A549 (cell line): Measurements from ENCODE around the gene IFRD1. TPM values are rescaled to one million over a fixed set of nuclear protein-coding genes. Genes with fewer than 3 reads are reported as not detected.

Source experiments
- ATAC-seq, 2 experiments: fragments of 200-7000 bp in 1 of 2; fragments of >200 bp in 1 of 2; cut with Nextera tagmentation in 1 of 2; cut with Tn5 transposase in 1 of 2; 3 replicates each; pipeline versions ENCODE4 v1.8.0 to v1.9.1; 2018 to 2020; ENCODE audit warnings: mild to moderate bottlenecking in 1 of 2, moderate library complexity in 1 of 2
- CTCF ChIA-PET: fragments of 300-600 bp; sonication (Branson Sonifier 250); formaldehyde crosslinking; extraction: SDS; loops from one replicate; lab custom pipeline; 2021; ENCODE audit warnings: antibody characterized with exemption, inconsistent platforms; lab: Yijun Ruan, JAX
- POLR2A ChIA-PET: fragments of 350-600 bp; formaldehyde crosslinking; extraction: SDS; loops from one replicate; lab custom pipeline; 2021; ENCODE audit warnings: antibody characterized with exemption, inconsistent platforms; lab: Yijun Ruan, JAX
- DNase-seq, 2 experiments: peaks; one replicate each; pipeline versions ENCODE4 v3.0.0 to v3.0.0-alpha.2; 2011 to 2016; ENCODE audit warnings: low read depth in 1 of 2, low spot score in 1 of 2
- FAIRE-seq: peaks from 2 replicates; lab custom pipeline; 2011; peaks lifted over from hg19 to GRCh38; lab: Jason Lieb, UNC
- H3K27ac ChIP-seq, 2 experiments: fragments of >200 bp; sonication (Bioruptor Twin); formaldehyde crosslinking; 3 replicates each; pipeline ENCODE4 v1.5.1; 2016 to 2017
- H3K4me1 ChIP-seq: fragments of >200 bp; sonication (Bioruptor Twin); formaldehyde crosslinking; 3 replicates; pipeline ENCODE4 v1.6.1; 2016
- H3K4me2 ChIP-seq: fragments of >200 bp; sonication (Bioruptor Twin); formaldehyde crosslinking; 3 replicates; pipeline ENCODE4 v1.6.1; 2016
- H3K4me3 ChIP-seq: fragments of >200 bp; sonication (Bioruptor Twin); formaldehyde crosslinking; 3 replicates; pipeline ENCODE4 v1.5.1; 2016
- H3K9me3 ChIP-seq: fragments of >200 bp; sonication (Bioruptor Twin); formaldehyde crosslinking; 3 replicates; pipeline ENCODE4 v1.6.1; 2016
- CBX2 ChIP-seq: fragments of 200-600 bp; sonication (generic); IDR thresholded peaks from 2 replicates; pipeline ENCODE4 v1.6.1; 2016; ENCODE audit warnings: low read depth, mild to moderate bottlenecking, borderline replicate concordance
- CBX8 ChIP-seq: fragments of 200-600 bp; sonication (generic); IDR thresholded peaks from 2 replicates; pipeline ENCODE4 v1.6.1; 2016
- CEBPB ChIP-seq, 2 experiments: fragments of >200 bp in 1 of 2; sonication (Bioruptor Twin) in 1 of 2; formaldehyde crosslinking in 1 of 2; IDR thresholded peaks; 2 replicates each; pipeline ENCODE4 v1.6.1; 2012 to 2016
- CHD4 ChIP-seq: fragments of 200-600 bp; sonication (generic); IDR thresholded peaks from 2 replicates; pipeline ENCODE4 v1.6.1; 2016; ENCODE audit warnings: antibody characterized with exemption, mild to moderate bottlenecking, borderline replicate concordance
- EHF ChIP-seq: fragments of 250-450 bp; sonication (Bioruptor Pico); IDR thresholded peaks from 2 replicates; pipeline ENCODE4 v1.5.0; 2020; ENCODE audit warnings: mild to moderate bottlenecking
- EP300 ChIP-seq, 2 experiments: fragments of >200 bp; sonication (Bioruptor Twin); formaldehyde crosslinking; IDR thresholded peaks; 2 replicates in 1 of 2; 3 replicates in 1 of 2; pipeline ENCODE4 v1.6.1; 2016 to 2017
- ESRRA ChIP-seq: fragments of 150-350 bp; IDR thresholded peaks from 2 replicates; pipeline ENCODE4 v1.6.1; 2014; ENCODE audit warnings: mild to moderate bottlenecking, low read length, borderline replicate concordance
- FOSB ChIP-seq: fragments of 250-450 bp; sonication (Bioruptor Pico); IDR thresholded peaks from 2 replicates; pipeline ENCODE4 v1.5.0; 2020; ENCODE audit warnings: mild to moderate bottlenecking, moderate library complexity
- FOSL2 ChIP-seq, 2 experiments: fragments of 450-650 bp in 1 of 2; fragments of >200 bp in 1 of 2; sonication (Bioruptor Twin) in 1 of 2; formaldehyde crosslinking; IDR thresholded peaks; 2 replicates each; pipeline versions ENCODE4 v1.5.0 to v1.6.1; 2016 to 2020; ENCODE audit warnings: mild to moderate bottlenecking in 1 of 2, moderate library complexity in 1 of 2
- FOXS1 ChIP-seq: fragments of 250-450 bp; sonication (Bioruptor Pico); IDR thresholded peaks from 2 replicates; pipeline ENCODE4 v1.5.0; 2020; ENCODE audit warnings: mild to moderate bottlenecking, moderate library complexity
- HOXA7 ChIP-seq: fragments of 250-450 bp; sonication (Bioruptor Pico); IDR thresholded peaks from 2 replicates; pipeline ENCODE4 v1.5.0; 2020; ENCODE audit warnings: mild to moderate bottlenecking, moderate library complexity
- JUNB ChIP-seq: fragments of >200 bp; sonication (Bioruptor Twin); formaldehyde crosslinking; IDR thresholded peaks from 2 replicates; pipeline ENCODE4 v1.6.1; 2016
- KDM5A ChIP-seq: fragments of 200-600 bp; sonication (generic); IDR thresholded peaks from 2 replicates; pipeline ENCODE4 v1.6.1; 2016; ENCODE audit warnings: antibody characterized with exemption, mild to moderate bottlenecking
- MAFK ChIP-seq: fragments of 450-650 bp; IDR thresholded peaks from 2 replicates; pipeline ENCODE4 v1.6.1; 2014; ENCODE audit not compliant: partially characterized antibody
- MAZ ChIP-seq: fragments of 150-350 bp; IDR thresholded peaks from 2 replicates; pipeline ENCODE4 v1.6.1; 2014; ENCODE audit warnings: antibody characterized with exemption, low read depth, low read length, borderline replicate concordance
- MYC ChIP-seq: IDR thresholded peaks from 2 replicates; pipeline ENCODE4 v1.6.1; 2012; ENCODE audit warnings: mild to moderate bottlenecking, inconsistent platforms, low read length, improper control_type of control experiment, borderline replicate concordance
- NFE2L2 ChIP-seq: fragments of 150-350 bp; conservative IDR thresholded peaks from 2 replicates; pipeline ENCODE4 v1.6.1; 2014; ENCODE audit warnings: low read length
- POLR2A ChIP-seq: IDR thresholded peaks from 2 replicates; pipeline ENCODE4 v1.6.1; 2012; ENCODE audit warnings: mild to moderate bottlenecking, low read length
- RAD21 ChIP-seq, 2 experiments: fragments of >200 bp in 1 of 2; sonication (Bioruptor Twin) in 1 of 2; formaldehyde crosslinking in 1 of 2; IDR thresholded peaks in 1 of 2; conservative IDR thresholded peaks in 1 of 2; 2 replicates in 1 of 2; 3 replicates in 1 of 2; pipeline ENCODE4 v1.6.1; 2012 to 2018; ENCODE audit warnings: inconsistent platforms in 1 of 2
- RARB ChIP-seq: fragments of 250-450 bp; sonication (Bioruptor Pico); IDR thresholded peaks from 2 replicates; pipeline ENCODE4 v1.8.0; 2021; ENCODE audit warnings: mild to moderate bottlenecking, moderate library complexity
- RNF2 ChIP-seq: fragments of 200-600 bp; sonication (generic); IDR thresholded peaks from 2 replicates; pipeline ENCODE4 v1.6.1; 2016; ENCODE audit warnings: low read depth, mild to moderate bottlenecking, antibody characterized with exemption, moderate library complexity, borderline replicate concordance
- SREBF2 ChIP-seq: fragments of 450-650 bp; IDR thresholded peaks from 2 replicates; pipeline ENCODE4 v1.6.1; 2014; ENCODE audit warnings: mild to moderate bottlenecking, moderate library complexity
- ZNF302 ChIP-seq: fragments of 250-450 bp; sonication (Bioruptor Pico); IDR thresholded peaks from 2 replicates; pipeline ENCODE4 v1.9.0; 2021; ENCODE audit warnings: inconsistent platforms, mild to moderate bottlenecking, moderate library complexity
- WGBS: methylation state at CpG from one replicate; pipeline ENCODE4 v1.1.6; 2017; ENCODE audit errors: missing lambda C conversion rate; 5-methylcytosine and 5-hydroxymethylcytosine counted together
- polyA plus RNA-seq, 4 experiments: library from polyadenylated mRNA; depleted of rRNA in 3 of 4; stranded (reverse); fragments of >200 nt; fragmentation: RNase III in 1 of 4; extraction: RNeasy Plus Mini Kit Qiagen cat#74134 plus additional on column Dnase treatment in 1 of 4; gene quantifications; 2 replicates in 3 of 4; 3 replicates in 1 of 4; pipeline ENCODE4 v1.2.3, GENCODE V29; 2011 to 2017
- TF ChIP-seq, protein P1 (sequence below): fragments of 250-450 bp; sonication (Bioruptor Pico); IDR thresholded peaks from 2 replicates; pipeline ENCODE4 v1.5.0; 2021; ENCODE audit warnings: mild to moderate bottlenecking, moderate library complexity, borderline replicate concordance
- TF ChIP-seq, protein P2 (sequence below): IDR thresholded peaks from 2 replicates; pipeline ENCODE4 v1.6.1; 2012
- TF ChIP-seq, protein P3 (sequence below): fragments of 150-350 bp; IDR thresholded peaks from 2 replicates; pipeline ENCODE4 v1.6.1; 2014; ENCODE audit warnings: low read depth, mild to moderate bottlenecking, low read length

The IFRD1 gene
- polyA plus RNA-seq, 2 of the 4 experiments (the other 2 are of a cell fraction) = 38.8 to 129 TPM

DNA sequence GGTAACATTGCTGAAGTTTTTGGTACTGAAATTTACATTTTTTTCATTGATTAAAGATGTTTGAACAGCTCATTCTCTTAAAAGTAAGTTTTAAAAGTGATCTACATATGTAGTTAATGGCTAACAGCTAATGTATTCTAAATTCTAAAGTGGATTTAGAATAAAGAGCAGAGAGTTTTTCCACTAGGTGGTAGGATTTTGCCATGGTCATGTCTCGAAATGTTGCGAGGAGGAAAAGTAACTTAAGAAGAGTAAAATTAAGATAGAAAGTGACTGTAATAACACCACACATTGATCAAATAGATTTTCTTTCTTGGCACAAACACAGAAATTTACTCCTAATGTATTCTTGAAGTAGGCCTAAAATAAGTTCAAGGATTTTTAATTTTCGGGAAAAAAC lies 50.4 kb downstream of the IFRD1 start:
- DNase-seq (peak in 1 of 2 experiments; percentile 13), FAIRE-seq (peak; percentile 7), ATAC-seq (no peak)
- Histone ChIP-seq H3K27ac (no peak overlapping the region), H3K9me3 (no peaks in the 10 kb centered on the region), H3K4me2 (no peak overlapping the region), H3K4me3 (no peak overlapping the region), H3K4me1 (no peaks in the 10 kb centered on the region)
- 86% methylated on average over 3 of the region's 3 CpGs for WGBS
- CTCF ChIA-PET = interaction anchor here (0.8 to 1.6 kb wide), 4 partner anchors 14 to 922 kb away, joined by 4 to 6 read pairs (median 4); no protein-coding TSS in a partner anchor
- POLR2A ChIA-PET = no interaction called here
- no peak for TF ChIP-seq CBX8
- no peak for TF ChIP-seq ZNF302 (CRISPR knock-in tag)
- TF ChIP-seq RNF2 = no peak
- TF ChIP-seq RAD21 (conservative IDR thresholded peaks at IDR 0.05 in 1 of 2, IDR thresholded peaks at IDR 0.05 in 1 of 2) = peak; percentile 5 to 13; a peak in 1 of 5 replicates

DNA sequence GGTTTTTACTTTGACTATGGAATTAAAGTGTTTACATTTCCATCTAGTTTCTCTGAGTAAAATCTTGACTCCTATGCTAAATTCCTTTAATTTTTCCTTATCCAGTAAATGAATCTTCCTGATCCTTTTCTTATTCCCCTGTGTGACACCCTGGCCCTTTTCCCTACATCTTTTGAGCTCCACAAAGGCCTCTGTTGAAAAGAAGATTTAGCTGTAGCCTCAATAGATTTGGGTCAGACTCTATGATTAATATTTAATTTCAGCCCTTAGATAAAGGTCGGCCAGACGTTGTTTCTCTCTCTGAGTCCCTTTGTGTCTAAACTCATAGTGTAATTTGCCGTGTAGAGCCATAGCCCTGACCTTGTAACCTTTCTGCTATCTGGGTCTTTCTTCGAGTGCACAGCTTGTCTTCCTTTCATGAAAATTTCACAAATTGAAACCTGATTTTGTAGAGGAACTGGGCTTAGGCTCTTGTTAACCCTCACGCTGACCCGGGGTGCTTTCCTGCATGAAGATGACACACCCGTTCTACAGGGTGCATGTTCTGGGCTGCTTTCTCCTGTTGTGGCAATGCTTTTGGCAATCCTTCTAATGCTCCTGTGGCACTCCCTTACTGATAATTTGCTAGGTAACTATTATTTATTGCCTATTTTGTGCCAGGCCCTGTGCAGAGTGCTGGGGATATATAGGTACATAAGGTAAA lies 51.7 kb downstream of the IFRD1 start:
- Histone ChIP-seq H3K9me3 (no peaks in the 10 kb centered on the region), H3K4me1 (no peaks in the 10 kb centered on the region), H3K4me2 (no peak overlapping the region), H3K4me3 (no peak overlapping the region), H3K27ac (no peak overlapping the region)
- ChIA-PET CTCF (interaction anchor here (0.6 to 1.6 kb wide), 3 partner anchors 13 to 766 kb away, joined by 3 to 6 read pairs (median 4); no protein-coding TSS in a partner anchor), POLR2A (no interaction called here)
- no peak for ATAC-seq
- no peak for DNase-seq
- TF ChIP-seq FOSL2 (IDR thresholded peaks at IDR 0.05) (no peak), FOSL2 (CRISPR knock-in tag; IDR thresholded peaks at IDR 0.05) (no peak), KDM5A (no peak)
- WGBS = 70% methylated on average over 7 of the region's 7 CpGs
- FAIRE-seq = no peak

DNA sequence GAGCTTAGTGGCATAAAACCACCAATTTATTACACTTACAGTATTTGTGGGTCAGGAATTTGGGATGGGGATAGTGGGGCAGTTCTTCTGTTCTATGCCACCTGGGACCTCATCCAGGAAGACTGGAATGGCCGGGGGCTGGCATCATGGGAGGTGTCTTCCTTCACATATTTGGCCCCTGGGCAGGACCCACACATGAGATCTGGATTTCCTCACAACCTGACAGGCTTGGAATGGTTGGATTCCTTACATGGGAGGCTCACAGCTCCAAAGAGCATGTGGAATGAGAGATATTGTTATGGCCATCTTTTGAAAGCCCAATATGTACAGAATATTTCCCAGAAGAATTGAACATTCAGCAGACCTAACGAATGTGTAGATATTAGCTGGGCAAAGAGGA lies 52.4 kb downstream of the IFRD1 start:
- no peak overlapping the region for H3K4me2 ChIP-seq

DNA sequence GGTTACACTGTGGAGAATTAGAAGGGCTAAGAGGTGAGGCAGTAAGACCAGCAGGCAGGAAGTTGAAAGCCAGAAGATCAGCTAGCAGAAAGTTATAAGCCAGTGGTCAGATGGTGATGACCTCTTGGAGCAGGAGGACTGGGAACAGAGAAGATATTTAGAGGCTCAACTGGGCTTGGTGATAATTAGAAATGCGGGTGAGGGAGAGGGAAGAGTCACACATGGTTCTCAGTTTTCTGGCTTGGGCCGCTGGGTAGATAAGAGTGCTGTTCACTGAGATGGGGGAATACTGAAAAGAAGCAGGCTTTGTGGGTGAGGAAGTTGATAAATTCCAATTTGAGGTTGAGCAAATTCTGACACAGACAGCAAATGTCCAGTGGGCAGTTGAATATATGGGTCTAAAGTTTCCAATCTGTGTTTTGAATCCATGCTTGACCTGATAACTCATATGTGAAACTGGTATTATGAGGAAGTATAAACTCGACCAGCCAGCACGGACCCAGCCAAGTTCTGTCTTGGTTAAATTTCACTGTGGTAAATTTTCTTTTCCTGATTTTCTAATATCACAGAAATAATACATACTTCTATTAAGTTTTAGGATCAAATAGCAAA lies 53.2 kb downstream of the IFRD1 start:
- ChIA-PET CTCF (no interaction called here), POLR2A (no interaction called here)
- DNase-seq (no peak), ATAC-seq (no peak), FAIRE-seq (no peak)
- Histone ChIP-seq H3K4me1 (no peaks in the 10 kb centered on the region), H3K27ac (no peak overlapping the region), H3K9me3 (no peaks in the 10 kb centered on the region), H3K4me3 (no peak overlapping the region)
- TF ChIP-seq MYC (no peak), FOXS1 (CRISPR knock-in tag) (no peak), EP300 (IDR thresholded peaks at IDR 0.05) (no peak), POLR2A (no peak), FOSL2 (IDR thresholded peaks at IDR 0.05) (no peak), FOSL2 (CRISPR knock-in tag; IDR thresholded peaks at IDR 0.05) (no peak), CBX8 (no peak), HOXA7 (CRISPR knock-in tag) (no peak), NFE2L2 (no peak), FOSB (CRISPR knock-in tag) (no peak), RARB (no peak), ESRRA (no peak), SREBF2 (no peak), JUNB (no peak), MAFK (no peak)
- TF ChIP-seq, protein P1, sequence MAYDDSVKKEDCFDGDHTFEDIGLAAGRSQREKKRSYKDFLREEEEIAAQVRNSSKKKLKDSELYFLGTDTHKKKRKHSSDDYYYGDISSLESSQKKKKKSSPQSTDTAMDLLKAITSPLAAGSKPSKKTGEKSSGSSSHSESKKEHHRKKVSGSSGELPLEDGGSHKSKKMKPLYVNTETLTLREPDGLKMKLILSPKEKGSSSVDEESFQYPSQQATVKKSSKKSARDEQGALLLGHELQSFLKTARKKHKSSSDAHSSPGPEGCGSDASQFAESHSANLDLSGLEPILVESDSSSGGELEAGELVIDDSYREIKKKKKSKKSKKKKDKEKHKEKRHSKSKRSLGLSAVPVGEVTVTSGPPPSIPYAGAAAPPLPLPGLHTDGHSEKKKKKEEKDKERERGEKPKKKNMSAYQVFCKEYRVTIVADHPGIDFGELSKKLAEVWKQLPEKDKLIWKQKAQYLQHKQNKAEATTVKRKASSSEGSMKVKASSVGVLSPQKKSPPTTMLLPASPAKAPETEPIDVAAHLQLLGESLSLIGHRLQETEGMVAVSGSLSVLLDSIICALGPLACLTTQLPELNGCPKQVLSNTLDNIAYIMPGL = no peak
- TF ChIP-seq, protein P2, sequence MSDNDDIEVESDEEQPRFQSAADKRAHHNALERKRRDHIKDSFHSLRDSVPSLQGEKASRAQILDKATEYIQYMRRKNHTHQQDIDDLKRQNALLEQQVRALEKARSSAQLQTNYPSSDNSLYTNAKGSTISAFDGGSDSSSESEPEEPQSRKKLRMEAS = no peak
- TF ChIP-seq, all 56 proteins: peak for 0
- WGBS = 55% methylated on average over 4 of the region's 4 CpGs
- no peak overlapping the region for H3K4me2 ChIP-seq

More for the DNA sequence above, 52.4 kb downstream of the IFRD1 start:
- Histone ChIP-seq H3K27ac (no peak overlapping the region), H3K4me1 (no peaks in the 10 kb centered on the region), H3K4me3 (no peak overlapping the region)
- DNase-seq (no peak), ATAC-seq (no peak)
- ChIA-PET POLR2A (no interaction called here), CTCF (interaction anchor here (0.6 kb wide), 1 partner anchor 767 kb away, joined by 3 read pairs; no protein-coding TSS in a partner anchor)
- 54% methylated on average over 2 of the region's 2 CpGs for WGBS
- TF ChIP-seq ESRRA (no peak), EHF (no peak), MAZ (no peak), CHD4 (no peak), CBX2 (no peak), CEBPB (IDR thresholded peaks at IDR 0.05) (no peak), FOXS1 (CRISPR knock-in tag) (no peak)
- TF ChIP-seq, protein P3, sequence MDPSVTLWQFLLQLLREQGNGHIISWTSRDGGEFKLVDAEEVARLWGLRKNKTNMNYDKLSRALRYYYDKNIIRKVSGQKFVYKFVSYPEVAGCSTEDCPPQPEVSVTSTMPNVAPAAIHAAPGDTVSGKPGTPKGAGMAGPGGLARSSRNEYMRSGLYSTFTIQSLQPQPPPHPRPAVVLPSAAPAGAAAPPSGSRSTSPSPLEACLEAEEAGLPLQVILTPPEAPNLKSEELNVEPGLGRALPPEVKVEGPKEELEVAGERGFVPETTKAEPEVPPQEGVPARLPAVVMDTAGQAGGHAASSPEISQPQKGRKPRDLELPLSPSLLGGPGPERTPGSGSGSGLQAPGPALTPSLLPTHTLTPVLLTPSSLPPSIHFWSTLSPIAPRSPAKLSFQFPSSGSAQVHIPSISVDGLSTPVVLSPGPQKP = no peak
- TF ChIP-seq, all 56 proteins: peak for 0
- no peaks in the 10 kb centered on the region for H3K9me3 ChIP-seq
- FAIRE-seq = no peak
